H1 (cell line): Measurements from ENCODE around the gene AK8. TPM values are rescaled to one million over a fixed set of nuclear protein-coding genes. Genes with fewer than 3 reads are reported as not detected.

ENCODE experiments used
- CTCF ChIA-PET: fragments of 300-600 bp; sonication (Branson Sonifier 250); formaldehyde crosslinking; loops from one replicate; lab custom pipeline; 2021; ENCODE audit not compliant: partially characterized antibody; lab: Charles Lee
- POLR2A ChIA-PET: fragments of 300-600 bp; sonication (Branson Sonifier 250); formaldehyde crosslinking; loops from one replicate; lab custom pipeline; 2021; ENCODE audit warnings: inconsistent platforms; ENCODE audit not compliant: partially characterized antibody; lab: Charles Lee
- DNase-seq, 2 experiments: peaks; one replicate each; pipeline versions ENCODE4 v3.0.0 to v3.0.0-alpha.2; 2010 to 2022; ENCODE audit warnings: low spot score in 2 of 2, low read depth in 1 of 2, mixed read lengths in 1 of 2
- FAIRE-seq: peaks from 2 replicates; lab custom pipeline; 2011; peaks lifted over from hg19 to GRCh38; lab: Jason Lieb, UNC
- H2AFZ ChIP-seq: 2 replicates; pipeline ENCODE4 v1.8.1; 2012; ENCODE audit warnings: low read length, inconsistent platforms
- H2AK5ac ChIP-seq: 2 replicates; pipeline ENCODE4 v1.6.1; 2013; ENCODE audit warnings: low read depth, low read length
- H2BK120ac ChIP-seq: replicated peaks from 2 replicates; pipeline ENCODE3; 2013; ENCODE audit warnings: low read depth, low read length, inconsistent platforms
- H2BK12ac ChIP-seq: 2 replicates; pipeline ENCODE4 v1.6.1; 2013; ENCODE audit warnings: low read depth, low read length
- H2BK15ac ChIP-seq: 2 replicates; pipeline ENCODE4 v1.6.1; 2013; ENCODE audit warnings: low read length
- H2BK20ac ChIP-seq: 2 replicates; pipeline ENCODE4 v1.6.1; 2013; ENCODE audit warnings: low read length
- H2BK5ac ChIP-seq: 2 replicates; pipeline ENCODE4 v1.6.1; 2013; ENCODE audit warnings: low read depth, low read length
- H3K14ac ChIP-seq: 2 replicates; pipeline ENCODE4 v1.6.1; 2013; ENCODE audit warnings: inconsistent platforms; ENCODE audit not compliant: insufficient read length
- H3K18ac ChIP-seq: 2 replicates; pipeline ENCODE4 v1.6.1; 2013; ENCODE audit warnings: low read length; ENCODE audit errors: extremely low read depth
- H3K23ac ChIP-seq: 2 replicates; pipeline ENCODE4 v1.6.1; 2013; ENCODE audit warnings: inconsistent platforms; ENCODE audit not compliant: insufficient read length
- H3K23me2 ChIP-seq: 2 replicates; pipeline ENCODE4 v1.6.1; 2013; ENCODE audit warnings: low read depth, low read length
- H3K27ac ChIP-seq: 2 replicates; pipeline ENCODE4 v1.6.1; 2011; ENCODE audit warnings: low read depth, low read length, inconsistent platforms
- H3K27me3 ChIP-seq, 4 experiments: replicated peaks in 1 of 4; 1 replicate in 1 of 4; 2 replicates in 3 of 4; pipeline versions ENCODE4 v1.6.1 to v1.8.1; 2011 to 2013; ENCODE audit warnings: low read length in 3 of 4, mild to moderate bottlenecking in 3 of 4, inconsistent platforms in 2 of 4, mixed read lengths in 2 of 4, moderate library complexity in 1 of 4; ENCODE audit not compliant: control insufficient read depth in 3 of 4, insufficient read depth in 3 of 4; ENCODE audit errors: extremely low read depth in 1 of 4
- H3K36me3 ChIP-seq, 4 experiments: 2 replicates each; pipeline versions ENCODE4 v1.6.1 to v1.8.1; 2011 to 2013; ENCODE audit warnings: mild to moderate bottlenecking in 4 of 4, low read length in 3 of 4, moderate library complexity in 2 of 4, control low read depth in 1 of 4, inconsistent platforms in 1 of 4; ENCODE audit not compliant: insufficient read depth in 4 of 4, control insufficient read depth in 2 of 4
- H3K4ac ChIP-seq: replicated peaks from 2 replicates; pipeline ENCODE3; 2013; ENCODE audit warnings: low read length, low read depth, mixed read lengths, inconsistent platforms; ENCODE audit not compliant: insufficient read length
- H3K4me1 ChIP-seq, 4 experiments: replicated peaks in 1 of 4; 1 replicate in 1 of 4; 2 replicates in 3 of 4; pipeline versions ENCODE4 v1.6.1 to v1.8.1; 2011 to 2013; ENCODE audit warnings: low read length in 3 of 4, inconsistent platforms in 2 of 4, mixed read lengths in 1 of 4; ENCODE audit not compliant: insufficient read depth in 4 of 4, control insufficient read depth in 3 of 4
- H3K4me2 ChIP-seq, 2 experiments: 2 replicates each; pipeline versions ENCODE4 v1.6.1 to v1.8.1; 2011 to 2013; ENCODE audit warnings: low read depth in 2 of 2, low read length in 2 of 2, control low read depth in 1 of 2, inconsistent platforms in 1 of 2, mild to moderate bottlenecking in 1 of 2; ENCODE audit not compliant: insufficient read depth in 1 of 2
- H3K4me3 ChIP-seq, 4 experiments: fragments of 200-600, 300-600 bp in 1 of 4; sonication (generic), shearing (Covaris generic), sonication (Bioruptor Twin) in 1 of 4; 2 replicates each; pipeline versions ENCODE4 v1.5.1 to v1.8.1; 2011 to 2016; ENCODE audit warnings: low read length in 4 of 4, low read depth in 3 of 4, control low read depth in 2 of 4, inconsistent platforms in 2 of 4, mild to moderate bottlenecking in 2 of 4, mixed read lengths in 1 of 4, moderate library complexity in 1 of 4; ENCODE audit not compliant: insufficient read depth in 2 of 4; ENCODE audit errors: extremely low read depth in 1 of 4
- H3K56ac ChIP-seq: replicated peaks from 2 replicates; pipeline ENCODE3; 2013; ENCODE audit warnings: low read depth, mild to moderate bottlenecking, mixed read lengths, low read length, inconsistent platforms; ENCODE audit not compliant: insufficient read length
- H3K79me1 ChIP-seq: 2 replicates; pipeline ENCODE4 v1.6.1; 2013; ENCODE audit warnings: low read depth, low read length, control low read depth
- H3K79me2 ChIP-seq, 2 experiments: 2 replicates each; pipeline versions ENCODE4 v1.6.1 to v1.8.1; 2012 to 2013; ENCODE audit warnings: low read length in 2 of 2, mild to moderate bottlenecking in 2 of 2, inconsistent platforms in 1 of 2; ENCODE audit not compliant: insufficient read depth in 2 of 2, control insufficient read depth in 1 of 2
- H3K9ac ChIP-seq, 4 experiments: replicated peaks in 1 of 4; 1 replicate in 1 of 4; 2 replicates in 3 of 4; pipeline versions ENCODE4 v1.6.1 to v1.8.1; 2011 to 2013; ENCODE audit warnings: low read depth in 3 of 4, low read length in 3 of 4, control low read depth in 2 of 4, mild to moderate bottlenecking in 2 of 4, moderate library complexity in 2 of 4, inconsistent platforms in 1 of 4; ENCODE audit errors: extremely low read depth in 1 of 4
- H3K9me3 ChIP-seq, 2 experiments: 2 replicates each; pipeline versions ENCODE4 v1.6.1 to v1.8.1; 2012 to 2013; ENCODE audit warnings: mild to moderate bottlenecking in 2 of 2, moderate library complexity in 2 of 2, control low read depth in 1 of 2, inconsistent platforms in 1 of 2, low read depth in 1 of 2, low read length in 1 of 2, mixed read lengths in 1 of 2; ENCODE audit not compliant: insufficient read depth in 2 of 2
- H4K20me1 ChIP-seq, 2 experiments: replicated peaks in 1 of 2; 2 replicates each; pipeline versions ENCODE3 to v1.8.1; 2011 to 2013; ENCODE audit warnings: inconsistent platforms in 2 of 2, low read length in 2 of 2, mild to moderate bottlenecking in 1 of 2; ENCODE audit not compliant: insufficient read depth in 2 of 2, control insufficient read depth in 1 of 2
- H4K5ac ChIP-seq: 2 replicates; pipeline ENCODE4 v1.6.1; 2013; ENCODE audit warnings: low read length, low read depth, mixed read lengths, inconsistent platforms; ENCODE audit not compliant: insufficient read length
- H4K8ac ChIP-seq: 2 replicates; pipeline ENCODE4 v1.8.0; 2013; ENCODE audit warnings: mild to moderate bottlenecking, moderate library complexity, low read length, inconsistent platforms; ENCODE audit not compliant: insufficient read depth; ENCODE audit errors: extremely low read depth
- H4K91ac ChIP-seq: replicated peaks from 2 replicates; pipeline ENCODE3; 2013; ENCODE audit warnings: low read length, mixed read lengths, inconsistent platforms; ENCODE audit not compliant: insufficient read length
- MAFK ChIP-seq: IDR thresholded peaks from 2 replicates; pipeline ENCODE4 v1.6.1; 2012; ENCODE audit warnings: low read depth, mild to moderate bottlenecking, improper control_type of control experiment, low read length
- SP1 ChIP-seq: IDR thresholded peaks from 2 replicates; pipeline ENCODE4 v1.6.1; 2011; ENCODE audit warnings: low read depth, low read length
- WGBS, 2 experiments: shearing (Covaris generic) in 1 of 2; methylation state at CpG; one replicate each; pipeline versions ENCODE4 v1.1.6 to v1.1.7; 2013 to 2015; ENCODE audit warnings: low lambda C conversion rate in 2 of 2, mixed read lengths in 2 of 2, inconsistent platforms in 1 of 2, low coverage in 1 of 2, missing lambda C conversion rate in 1 of 2; ENCODE audit not compliant: insufficient replicate concordance in 2 of 2, insufficient coverage in 1 of 2, insufficient read length in 1 of 2; ENCODE audit errors: extremely low coverage in 1 of 2, missing lambda C conversion rate in 1 of 2; 5-methylcytosine and 5-hydroxymethylcytosine counted together
- polyA plus RNA-seq, 7 experiments: library from polyadenylated mRNA; depleted of rRNA in 3 of 7; stranded (reverse) in 5 of 7; unstranded in 2 of 7; fragments of >200 nt in 5 of 7; fragments of 200-250 nt in 2 of 7; gene quantifications; 1 replicate in 5 of 7; 2 replicates in 1 of 7; 4 replicates in 1 of 7; pipeline versions ENCODE4 v1.2.1 to v1.2.3, GENCODE V29; 2011 to 2013; ENCODE audit warnings: missing spikeins in 2 of 7, mixed read lengths in 2 of 7
- total RNA-seq: library from RNA; stranded (reverse); fragmentation: NEBNext Ultra II Directional; extraction: Animal tissue kit (Norgen Biotek cat#: 25700); gene quantifications from 2 replicates; pipeline ENCODE4 v1.2.1, GENCODE V29; 2021

Gene AK8
- total and polyA plus RNA-seq, 2 of the 8 experiments (the other 6 are each of a cell fraction or from before 2014, with no cell fraction given) = 0.35 to 0.48 TPM

DNA sequence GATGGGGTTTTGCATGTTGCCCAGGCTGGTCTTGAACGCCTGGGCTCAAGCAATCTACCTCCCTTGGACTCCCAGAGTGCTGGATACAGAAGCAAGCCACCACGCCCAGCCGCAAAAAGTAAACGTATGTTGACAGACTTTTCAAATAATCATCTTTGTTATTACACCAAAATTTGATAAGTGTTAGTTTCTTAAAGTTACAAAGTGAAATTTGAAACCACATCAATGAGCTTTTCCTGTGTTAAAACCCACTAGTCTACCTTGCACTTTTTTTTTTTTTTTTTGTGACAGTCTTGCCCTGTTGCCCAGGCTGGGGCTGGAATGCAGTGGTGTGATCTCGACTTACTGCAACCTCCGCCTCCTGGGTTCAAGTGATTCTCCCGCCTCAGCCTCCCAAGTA lies 30.6 kb upstream of the AK8 start:
- Histone ChIP-seq H4K20me1 (no peaks in the 10 kb centered on the region), H2BK12ac (no peak overlapping the region), H3K4me3 (no peak overlapping the region), H3K79me2 (no peaks in the 10 kb centered on the region), H3K56ac (no peak overlapping the region), H4K91ac (no peak overlapping the region), H3K18ac (no peak overlapping the region), H3K9ac (no peak overlapping the region), H2AFZ (no peak overlapping the region), H3K23me2 (no peaks in the 10 kb centered on the region), H2BK5ac (no peak overlapping the region), H3K23ac (no peak overlapping the region), H3K9me3 (no peaks in the 10 kb centered on the region), H3K27me3 (no peaks in the 10 kb centered on the region), H3K14ac (no peak overlapping the region), H4K5ac (no peak overlapping the region), H2AK5ac (no peak overlapping the region), H4K8ac (no peak overlapping the region; the same call in 1 of the 2 replicates), H2BK15ac (no peak overlapping the region), H2BK120ac (no peak overlapping the region), H3K36me3 (peaks cover 7 to 40% (median 22%) of the 10 kb centered on the region in 4 experiments; a peak in 7 of 8 replicates), H3K79me1 (no peaks in the 10 kb centered on the region), H2BK20ac (no peak overlapping the region), H3K4me2 (no peak overlapping the region), H3K27ac (no peak overlapping the region), H3K4ac (no peak overlapping the region), H3K4me1 (peaks cover 6 to 10% (median 9%) of the 10 kb centered on the region in 4 experiments; a peak in 6 of 7 replicates)
- TF ChIP-seq SP1 (no peak), MAFK (no peak)
- FAIRE-seq (no peak), DNase-seq (no peak)
- CTCF ChIA-PET = interaction anchor here (0.9 to 2.1 kb wide), 4 partner anchors 8 to 96 kb away, joined by 3 to 6 read pairs (median 4); no protein-coding TSS in a partner anchor
- POLR2A ChIA-PET = interaction anchor here (0.8 to 1.2 kb wide), 2 partner anchors 16 to 36 kb away, joined by 4 read pairs; partner anchors contain the start of gene TSC1
- WGBS, 2 experiments = 98% methylated on average over 7 of the region's 7 CpGs; no CpG with 5 or more reads in 1 of the 2 experiments
